Measurements from ENCODE around the gene EDN2.

The EDN2 gene

GRCh38 chr1:41500378-41500777 is 15.9 kb upstream of the EDN2 start:
- no peak for DNase-seq
- Histone ChIP-seq H3K27ac (no peak overlapping the region), H3K4me3 (ENCODE audit: low read depth, low read length) (no peak overlapping the region), H3K36me3 (no peaks in the 10 kb centered on the region), H3K27me3 (ENCODE audit: insufficient read depth, low read depth, severe bottlenecking) (no peaks in the 10 kb centered on the region), H3K9me3 (ENCODE audit: severe bottlenecking) (no peaks in the 10 kb centered on the region)
- TF ChIP-seq, protein P1, sequence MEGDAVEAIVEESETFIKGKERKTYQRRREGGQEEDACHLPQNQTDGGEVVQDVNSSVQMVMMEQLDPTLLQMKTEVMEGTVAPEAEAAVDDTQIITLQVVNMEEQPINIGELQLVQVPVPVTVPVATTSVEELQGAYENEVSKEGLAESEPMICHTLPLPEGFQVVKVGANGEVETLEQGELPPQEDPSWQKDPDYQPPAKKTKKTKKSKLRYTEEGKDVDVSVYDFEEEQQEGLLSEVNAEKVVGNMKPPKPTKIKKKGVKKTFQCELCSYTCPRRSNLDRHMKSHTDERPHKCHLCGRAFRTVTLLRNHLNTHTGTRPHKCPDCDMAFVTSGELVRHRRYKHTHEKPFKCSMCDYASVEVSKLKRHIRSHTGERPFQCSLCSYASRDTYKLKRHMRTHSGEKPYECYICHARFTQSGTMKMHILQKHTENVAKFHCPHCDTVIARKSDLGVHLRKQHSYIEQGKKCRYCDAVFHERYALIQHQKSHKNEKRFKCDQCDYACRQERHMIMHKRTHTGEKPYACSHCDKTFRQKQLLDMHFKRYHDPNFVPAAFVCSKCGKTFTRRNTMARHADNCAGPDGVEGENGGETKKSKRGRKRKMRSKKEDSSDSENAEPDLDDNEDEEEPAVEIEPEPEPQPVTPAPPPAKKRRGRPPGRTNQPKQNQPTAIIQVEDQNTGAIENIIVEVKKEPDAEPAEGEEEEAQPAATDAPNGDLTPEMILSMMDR (IDR thresholded peaks at IDR 0.05; ENCODE audit: low read depth, low read length): no peak

- Histone ChIP-seq H3K4me3 (ENCODE audit: low read depth, low read length) (no peak overlapping the region), H3K9me3 (ENCODE audit: severe bottlenecking) (no peaks in the 10 kb centered on the region), H3K27ac (no peak overlapping the region), H3K36me3 (no peaks in the 10 kb centered on the region), H3K27me3 (ENCODE audit: insufficient read depth, low read depth, severe bottlenecking) (no peaks in the 10 kb centered on the region)
- TF ChIP-seq, protein P1 (IDR thresholded peaks at IDR 0.05; ENCODE audit: low read depth, low read length): no peak
- DNase-seq: no peak
Observed at GRCh38 chr1:41499591-41499990, 15.1 kb upstream of the EDN2 start.

GRCh38 chr1:41498804-41499203 is 14.3 kb upstream of the EDN2 start:
- Histone ChIP-seq H3K36me3 (no peaks in the 10 kb centered on the region), H3K4me3 (ENCODE audit: low read depth, low read length) (no peak overlapping the region), H3K27me3 (ENCODE audit: insufficient read depth, low read depth, severe bottlenecking) (no peaks in the 10 kb centered on the region), H3K27ac (no peak overlapping the region), H3K9me3 (ENCODE audit: severe bottlenecking) (no peaks in the 10 kb centered on the region)
- TF ChIP-seq, protein P1 (IDR thresholded peaks at IDR 0.05; ENCODE audit: low read depth, low read length): no peak
- DNase-seq: no peak

DNA sequence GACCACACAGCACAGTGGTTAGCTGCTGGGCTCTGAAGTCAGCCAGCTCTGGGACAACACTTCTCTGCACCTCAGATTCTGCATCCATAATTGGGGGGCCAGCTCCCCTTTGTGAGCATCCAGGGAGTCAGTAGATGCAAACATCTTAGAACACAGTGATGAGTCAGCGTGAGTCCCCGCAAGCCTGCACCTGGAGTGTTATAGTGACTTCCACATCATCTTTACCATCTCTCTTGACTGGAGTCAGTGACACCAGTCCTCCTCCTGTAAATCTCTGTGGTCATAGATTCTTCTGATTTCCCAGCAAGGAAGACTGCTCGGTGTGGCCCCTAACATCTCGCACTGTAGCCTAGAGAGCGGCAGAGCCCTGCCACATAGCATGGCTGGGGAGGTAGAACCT is 13.9 kb upstream of the EDN2 start:
- Histone ChIP-seq H3K27me3 (ENCODE audit: insufficient read depth, low read depth, severe bottlenecking) (no peaks in the 10 kb centered on the region), H3K4me3 (ENCODE audit: low read depth, low read length) (no peak overlapping the region), H3K36me3 (no peaks in the 10 kb centered on the region), H3K9me3 (ENCODE audit: severe bottlenecking) (no peaks in the 10 kb centered on the region), H3K27ac (no peak overlapping the region)
- TF ChIP-seq, protein P1 (IDR thresholded peaks at IDR 0.05; ENCODE audit: low read depth, low read length): no peak
- no peak for DNase-seq

DNA sequence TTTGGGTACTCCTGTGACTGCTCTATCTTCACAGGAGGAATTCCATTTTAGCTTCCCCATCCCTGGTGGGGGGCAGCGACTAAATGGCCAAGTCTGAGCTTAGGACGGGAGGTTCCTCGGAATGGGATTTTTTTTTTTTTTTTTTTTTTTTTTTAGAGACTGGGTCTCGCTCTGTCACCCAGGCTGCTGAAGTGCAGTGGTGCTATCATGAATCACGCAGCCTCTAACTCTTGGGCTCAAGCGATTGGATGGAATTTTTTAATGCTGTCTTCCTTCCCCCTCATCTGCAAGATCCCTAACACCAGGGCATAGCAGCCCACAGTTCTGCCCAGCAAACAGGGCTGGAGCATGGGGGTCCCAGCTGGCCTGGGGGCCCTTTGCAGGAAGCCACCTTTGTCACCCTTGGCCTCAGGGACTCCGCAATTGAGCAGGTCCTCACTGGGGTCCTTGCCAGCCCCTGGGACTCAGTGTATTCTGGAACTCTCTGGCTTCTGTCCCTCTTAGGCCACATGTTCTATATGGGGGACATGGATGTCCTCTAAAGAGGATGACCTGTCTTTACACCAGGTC is 13.1 kb upstream of the EDN2 start:
- no peaks in the 10 kb centered on the region for H3K36me3 ChIP-seq
- no peak overlapping the region for H3K27ac ChIP-seq
- TF ChIP-seq, protein P1 (IDR thresholded peaks at IDR 0.05; ENCODE audit: low read depth, low read length): no peak
- no peaks in the 10 kb centered on the region for H3K27me3 ChIP-seq (ENCODE audit: insufficient read depth, low read depth, severe bottlenecking)
- no peaks in the 10 kb centered on the region for H3K9me3 ChIP-seq (ENCODE audit: severe bottlenecking)
- no peak for DNase-seq
- H3K4me3 ChIP-seq (ENCODE audit: low read depth, low read length): no peak overlapping the region

DNA sequence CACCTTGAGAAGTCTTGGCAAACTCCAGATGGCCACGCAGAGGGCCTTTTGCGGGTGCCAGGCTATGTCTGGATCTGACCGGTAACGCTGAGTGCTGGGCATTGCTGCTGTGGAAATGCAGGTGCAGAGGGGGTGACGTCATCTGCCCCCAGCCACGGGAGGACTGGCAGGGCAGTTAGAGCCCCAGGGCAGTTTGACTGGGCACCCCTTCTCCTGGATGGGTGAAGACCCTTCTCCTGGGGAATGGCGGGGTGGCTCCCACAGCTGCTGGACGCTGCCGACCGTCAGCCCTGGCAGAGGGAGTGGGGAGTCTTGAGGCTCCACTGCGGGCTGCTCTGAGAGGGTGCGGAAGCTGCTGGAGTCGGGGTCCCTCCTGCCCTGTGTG is 12.6 kb upstream of the EDN2 start:
- TF ChIP-seq, protein P1 (IDR thresholded peaks at IDR 0.05; ENCODE audit: low read depth, low read length): no peak
- Histone ChIP-seq H3K4me3 (ENCODE audit: low read depth, low read length) (no peak overlapping the region), H3K27me3 (ENCODE audit: insufficient read depth, low read depth, severe bottlenecking) (no peaks in the 10 kb centered on the region), H3K36me3 (no peaks in the 10 kb centered on the region), H3K27ac (no peak overlapping the region), H3K9me3 (ENCODE audit: severe bottlenecking) (no peaks in the 10 kb centered on the region)
- no peak for DNase-seq

Data from WERI-Rb-1 (cell line).